Ishikawa (cell line): ENCODE data around the gene BFSP2.
A peak's percentile ranks its signal among the peaks of the same experiment; 100 is the strongest.

Experiments
- CEBPB ChIP-seq: IDR thresholded peaks from 2 replicates; pipeline ENCODE4 v1.6.1; 2012
- CREB1 ChIP-seq: IDR thresholded peaks from 2 replicates; pipeline ENCODE4 v1.6.1; 2012; ENCODE audit warnings: low read depth
- EGR1 ChIP-seq: IDR thresholded peaks from 2 replicates; pipeline ENCODE4 v1.6.1; 2012
- EP300 ChIP-seq: IDR thresholded peaks from 2 replicates; pipeline ENCODE4 v1.6.1; 2012; ENCODE audit warnings: borderline replicate concordance
- FOXM1 ChIP-seq: IDR thresholded peaks from 2 replicates; pipeline ENCODE4 v1.6.1; 2012; ENCODE audit warnings: low read depth, borderline replicate concordance
- NFIC ChIP-seq: IDR thresholded peaks from 2 replicates; pipeline ENCODE4 v1.6.1; 2012
- RAD21 ChIP-seq: IDR thresholded peaks from 2 replicates; pipeline ENCODE4 v1.6.1; 2012; ENCODE audit warnings: low read depth
- TAF1 ChIP-seq: IDR thresholded peaks from 2 replicates; pipeline ENCODE4 v1.6.1; 2012; ENCODE audit warnings: low read depth, mild to moderate bottlenecking
- TCF12 ChIP-seq: IDR thresholded peaks from 2 replicates; pipeline ENCODE4 v1.6.1; 2012; ENCODE audit warnings: low read depth
- TEAD4 ChIP-seq: IDR thresholded peaks from 2 replicates; pipeline ENCODE4 v1.6.1; 2012
- YY1 ChIP-seq: IDR thresholded peaks from 2 replicates; pipeline ENCODE4 v1.6.1; 2012; ENCODE audit warnings: low read depth
- ZBTB7A ChIP-seq: IDR thresholded peaks from 2 replicates; pipeline ENCODE4 v1.6.1; 2012; ENCODE audit warnings: low read depth
- TF ChIP-seq, protein P1 (sequence below): IDR thresholded peaks from 2 replicates; pipeline ENCODE4 v1.6.1; 2012
- TF ChIP-seq, protein P2 (sequence below): IDR thresholded peaks from 2 replicates; pipeline ENCODE4 v1.6.1; 2012
- TF ChIP-seq, protein P3 (sequence below): IDR thresholded peaks from 2 replicates; pipeline ENCODE4 v1.6.1; 2012; ENCODE audit warnings: low read depth, mild to moderate bottlenecking

Gene BFSP2

GRCh38 chr3:133488785-133489367 is 89.0 kb downstream of the BFSP2 start:
- TF ChIP-seq CREB1 (no peak), EP300 (no peak), ZBTB7A (no peak), TAF1 (no peak), RAD21 (0 out of 2 replicates have a peak, but pooled peaks have one; percentile 13), FOXM1 (no peak), TCF12 (no peak), EGR1 (no peak), TEAD4 (0 out of 2 replicates have a peak, but pooled peaks have one; percentile 6), CEBPB (no peak), YY1 (no peak), NFIC (no peak)
- TF ChIP-seq, protein P1, sequence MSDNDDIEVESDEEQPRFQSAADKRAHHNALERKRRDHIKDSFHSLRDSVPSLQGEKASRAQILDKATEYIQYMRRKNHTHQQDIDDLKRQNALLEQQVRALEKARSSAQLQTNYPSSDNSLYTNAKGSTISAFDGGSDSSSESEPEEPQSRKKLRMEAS = 0 out of 2 replicates have a peak, but pooled peaks have one; percentile 53
- TF ChIP-seq, protein P2, sequence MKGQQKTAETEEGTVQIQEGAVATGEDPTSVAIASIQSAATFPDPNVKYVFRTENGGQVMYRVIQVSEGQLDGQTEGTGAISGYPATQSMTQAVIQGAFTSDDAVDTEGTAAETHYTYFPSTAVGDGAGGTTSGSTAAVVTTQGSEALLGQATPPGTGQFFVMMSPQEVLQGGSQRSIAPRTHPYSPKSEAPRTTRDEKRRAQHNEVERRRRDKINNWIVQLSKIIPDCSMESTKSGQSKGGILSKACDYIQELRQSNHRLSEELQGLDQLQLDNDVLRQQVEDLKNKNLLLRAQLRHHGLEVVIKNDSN = no peak
- TF ChIP-seq, protein P3, sequence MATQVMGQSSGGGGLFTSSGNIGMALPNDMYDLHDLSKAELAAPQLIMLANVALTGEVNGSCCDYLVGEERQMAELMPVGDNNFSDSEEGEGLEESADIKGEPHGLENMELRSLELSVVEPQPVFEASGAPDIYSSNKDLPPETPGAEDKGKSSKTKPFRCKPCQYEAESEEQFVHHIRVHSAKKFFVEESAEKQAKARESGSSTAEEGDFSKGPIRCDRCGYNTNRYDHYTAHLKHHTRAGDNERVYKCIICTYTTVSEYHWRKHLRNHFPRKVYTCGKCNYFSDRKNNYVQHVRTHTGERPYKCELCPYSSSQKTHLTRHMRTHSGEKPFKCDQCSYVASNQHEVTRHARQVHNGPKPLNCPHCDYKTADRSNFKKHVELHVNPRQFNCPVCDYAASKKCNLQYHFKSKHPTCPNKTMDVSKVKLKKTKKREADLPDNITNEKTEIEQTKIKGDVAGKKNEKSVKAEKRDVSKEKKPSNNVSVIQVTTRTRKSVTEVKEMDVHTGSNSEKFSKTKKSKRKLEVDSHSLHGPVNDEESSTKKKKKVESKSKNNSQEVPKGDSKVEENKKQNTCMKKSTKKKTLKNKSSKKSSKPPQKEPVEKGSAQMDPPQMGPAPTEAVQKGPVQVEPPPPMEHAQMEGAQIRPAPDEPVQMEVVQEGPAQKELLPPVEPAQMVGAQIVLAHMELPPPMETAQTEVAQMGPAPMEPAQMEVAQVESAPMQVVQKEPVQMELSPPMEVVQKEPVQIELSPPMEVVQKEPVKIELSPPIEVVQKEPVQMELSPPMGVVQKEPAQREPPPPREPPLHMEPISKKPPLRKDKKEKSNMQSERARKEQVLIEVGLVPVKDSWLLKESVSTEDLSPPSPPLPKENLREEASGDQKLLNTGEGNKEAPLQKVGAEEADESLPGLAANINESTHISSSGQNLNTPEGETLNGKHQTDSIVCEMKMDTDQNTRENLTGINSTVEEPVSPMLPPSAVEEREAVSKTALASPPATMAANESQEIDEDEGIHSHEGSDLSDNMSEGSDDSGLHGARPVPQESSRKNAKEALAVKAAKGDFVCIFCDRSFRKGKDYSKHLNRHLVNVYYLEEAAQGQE = no peak; the same call in 1 of the 2 replicates

DNA sequence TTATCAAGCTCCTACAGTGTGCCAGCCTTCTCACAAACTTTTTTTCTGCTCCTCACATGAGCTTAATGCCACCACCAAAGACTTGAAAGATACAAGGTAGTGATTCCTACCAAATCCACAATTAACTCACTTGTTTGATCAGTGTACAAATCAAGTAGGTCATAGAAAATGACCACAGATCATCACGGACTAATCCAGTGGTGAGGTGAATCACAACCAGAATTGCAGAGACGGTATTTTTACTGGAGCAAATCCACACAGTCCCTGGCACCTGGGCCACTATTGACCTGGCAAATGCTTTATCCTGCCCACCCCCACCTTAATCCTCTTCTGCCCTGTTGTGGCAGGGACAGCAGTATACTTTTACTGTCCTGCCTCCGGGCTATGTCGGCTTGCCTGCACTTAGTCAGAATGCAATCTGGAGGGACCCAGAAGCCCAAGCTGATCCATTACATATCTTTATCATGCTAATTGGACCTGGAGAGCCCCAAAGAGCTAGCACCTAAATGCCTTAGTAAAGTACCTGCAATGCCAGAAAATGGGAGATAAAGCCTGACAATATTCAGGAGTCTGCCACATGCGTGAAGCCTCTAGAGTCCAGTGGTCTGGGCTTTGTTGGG is 89.7 kb downstream of the BFSP2 start:
- TF ChIP-seq NFIC = no peak
- TF ChIP-seq TCF12 = no peak
- no peak for TF ChIP-seq CEBPB
- TF ChIP-seq, protein P1 = no peak
- no peak for TF ChIP-seq EP300
- no peak for TF ChIP-seq CREB1
- no peak for TF ChIP-seq EGR1

DNA sequence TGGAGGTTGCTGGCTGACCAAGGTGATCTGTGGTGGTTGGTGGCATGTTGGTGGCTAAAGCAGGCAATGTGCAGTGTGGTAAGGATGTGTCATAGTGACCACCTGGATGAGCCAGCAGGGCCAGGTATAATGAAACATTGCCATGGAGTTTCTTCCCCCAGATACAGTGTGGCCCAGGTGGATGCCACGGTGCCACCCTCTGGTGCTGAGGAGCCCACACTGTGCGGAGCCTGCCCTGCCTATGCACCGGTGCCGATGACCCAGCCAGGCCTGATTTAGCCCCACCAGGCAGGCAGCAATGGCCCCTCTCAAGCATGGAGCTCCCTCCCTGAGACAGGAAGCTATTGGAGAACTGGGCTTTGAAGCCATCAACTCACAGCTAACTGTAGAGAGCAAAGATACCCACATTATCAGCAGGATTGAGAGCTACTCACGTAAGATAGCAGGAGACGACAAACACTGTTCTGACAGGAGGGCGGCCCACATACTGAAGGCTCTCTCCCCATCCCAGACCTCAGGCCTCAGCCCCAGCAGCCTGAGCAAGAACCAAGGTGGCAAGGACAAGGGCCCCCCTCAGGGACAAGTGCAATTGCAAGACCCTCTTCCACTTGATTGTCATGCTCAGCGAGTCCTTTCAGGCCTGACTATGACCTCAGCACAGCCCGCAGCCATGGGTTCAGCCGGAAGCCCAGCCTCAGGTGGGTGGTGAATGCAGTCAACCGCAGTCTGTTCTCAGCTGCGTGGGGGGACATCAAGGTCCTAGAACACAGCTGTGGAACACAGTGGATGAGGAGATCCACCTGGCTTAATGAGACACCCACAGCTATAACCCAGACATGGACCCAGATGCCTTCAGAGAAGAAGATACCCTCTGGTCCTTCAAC is 90.9 kb downstream of the BFSP2 start:
- TF ChIP-seq, protein P3 = no peak
- TF ChIP-seq TAF1 (no peak), EGR1 (no peak), ZBTB7A (no peak), RAD21 (no peak), CEBPB (no peak), FOXM1 (no peak)

DNA sequence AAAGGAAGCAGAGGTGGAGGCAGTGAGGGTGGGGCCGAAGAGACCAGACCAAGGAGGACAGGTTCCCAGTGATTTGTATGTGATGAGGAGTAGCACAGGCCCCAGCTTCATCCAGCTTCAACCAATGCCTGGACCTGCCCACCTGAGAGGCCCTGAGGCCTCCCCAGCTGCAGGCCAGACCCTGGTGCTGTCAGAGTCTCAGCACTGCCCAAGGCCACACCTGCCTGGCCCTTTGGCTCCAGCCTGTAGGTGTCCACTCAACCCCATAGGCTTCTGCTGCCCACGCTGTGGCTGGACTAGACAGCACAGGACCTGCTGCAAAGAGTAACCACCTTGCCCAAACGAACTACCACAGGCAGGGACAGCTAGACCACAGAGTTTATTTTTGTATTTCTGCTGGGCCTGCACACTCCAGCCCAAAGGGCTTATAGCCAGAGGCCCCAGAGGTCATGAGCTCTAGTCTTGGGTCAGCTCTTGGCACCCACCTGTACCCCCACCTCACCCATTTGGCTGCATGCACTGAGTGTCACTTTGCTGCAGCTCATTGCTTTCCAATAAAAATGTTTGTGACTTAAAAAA is 91.7 kb downstream of the BFSP2 start:
- TF ChIP-seq FOXM1 (no peak), TCF12 (no peak), YY1 (no peak), TAF1 (no peak), EGR1 (no peak), ZBTB7A (no peak), EP300 (no peak), CEBPB (no peak), NFIC (no peak), CREB1 (no peak), RAD21 (no peak), TEAD4 (no peak)
- TF ChIP-seq, protein P1 = no peak
- TF ChIP-seq, protein P2 = no peak
- TF ChIP-seq, protein P3 = no peak
